ENCODE results near the gene GARNL3.
A peak's percentile ranks its signal among the peaks of the same experiment; 100 is the strongest.

GARNL3 gene

DNA sequence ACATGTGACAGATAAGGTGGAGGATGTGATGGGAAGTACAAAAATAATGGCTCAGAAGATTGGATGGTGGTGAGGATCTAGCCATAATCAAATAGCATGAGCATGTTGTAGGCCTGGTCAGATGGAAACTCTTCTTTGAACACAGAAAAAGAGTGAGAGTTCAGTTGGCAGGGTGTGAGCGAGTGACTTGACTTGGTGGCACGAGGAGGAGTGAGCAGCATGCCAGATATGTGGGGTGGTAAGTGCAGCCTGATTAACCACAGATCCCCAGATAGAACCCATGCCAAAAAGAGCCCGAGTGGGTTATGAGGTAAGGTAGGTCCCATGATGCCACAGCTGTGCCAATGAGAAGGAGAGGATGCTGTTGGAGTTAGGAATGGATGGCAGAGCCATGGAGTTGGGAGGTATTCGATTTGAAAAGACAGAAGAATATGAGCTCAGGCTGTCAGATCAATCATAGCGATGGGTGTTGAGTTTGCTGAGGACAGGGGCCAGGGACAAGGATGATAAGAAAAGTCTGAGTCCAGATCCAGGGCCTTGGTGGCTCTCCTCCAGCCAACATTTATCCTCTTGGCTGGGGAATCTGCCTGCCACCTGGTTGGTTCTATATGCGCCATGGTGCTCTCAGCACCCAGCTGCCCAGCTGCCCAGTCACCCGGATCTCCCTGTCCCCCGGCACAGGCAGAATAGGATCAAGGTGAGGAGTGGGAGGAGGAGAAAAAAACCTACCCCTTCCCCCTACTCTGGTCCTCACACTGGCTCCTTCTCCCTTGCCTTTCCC is 16.5 kb downstream of the GARNL3 start:
- POLR2A ChIA-PET: interaction anchor here (0.5 kb wide), 1 partner anchor 171 kb away, joined by 3 read pairs; the partner anchor contains the start of gene LRSAM1
- CTCF ChIA-PET: no interaction called here
- H3K4me3 ChIP-seq (ENCODE audit: low read depth, low read length): no peak overlapping the region
- DNase-seq (ENCODE audit: low read depth, low spot score): no peak
- TF ChIP-seq, protein P1, sequence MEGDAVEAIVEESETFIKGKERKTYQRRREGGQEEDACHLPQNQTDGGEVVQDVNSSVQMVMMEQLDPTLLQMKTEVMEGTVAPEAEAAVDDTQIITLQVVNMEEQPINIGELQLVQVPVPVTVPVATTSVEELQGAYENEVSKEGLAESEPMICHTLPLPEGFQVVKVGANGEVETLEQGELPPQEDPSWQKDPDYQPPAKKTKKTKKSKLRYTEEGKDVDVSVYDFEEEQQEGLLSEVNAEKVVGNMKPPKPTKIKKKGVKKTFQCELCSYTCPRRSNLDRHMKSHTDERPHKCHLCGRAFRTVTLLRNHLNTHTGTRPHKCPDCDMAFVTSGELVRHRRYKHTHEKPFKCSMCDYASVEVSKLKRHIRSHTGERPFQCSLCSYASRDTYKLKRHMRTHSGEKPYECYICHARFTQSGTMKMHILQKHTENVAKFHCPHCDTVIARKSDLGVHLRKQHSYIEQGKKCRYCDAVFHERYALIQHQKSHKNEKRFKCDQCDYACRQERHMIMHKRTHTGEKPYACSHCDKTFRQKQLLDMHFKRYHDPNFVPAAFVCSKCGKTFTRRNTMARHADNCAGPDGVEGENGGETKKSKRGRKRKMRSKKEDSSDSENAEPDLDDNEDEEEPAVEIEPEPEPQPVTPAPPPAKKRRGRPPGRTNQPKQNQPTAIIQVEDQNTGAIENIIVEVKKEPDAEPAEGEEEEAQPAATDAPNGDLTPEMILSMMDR (IDR thresholded peaks at IDR 0.05; ENCODE audit: insufficient read depth, low read length, missing control alignments): no peak

GRCh38 chr9:127281891-127282290 is 17.3 kb downstream of the GARNL3 start:
- no peak for DNase-seq (ENCODE audit: low read depth, low spot score)
- ChIA-PET CTCF (no interaction called here), POLR2A (interaction anchor here (0.5 kb wide), 1 partner anchor 170 kb away, joined by 3 read pairs; the partner anchor contains the start of gene LRSAM1)
- no peak overlapping the region for H3K4me3 ChIP-seq (ENCODE audit: low read depth, low read length)
- TF ChIP-seq, protein P1 (IDR thresholded peaks at IDR 0.05; ENCODE audit: insufficient read depth, low read length, missing control alignments): no peak

GRCh38 chr9:127282611-127283010 is 18.0 kb downstream of the GARNL3 start:
- TF ChIP-seq, protein P1 (IDR thresholded peaks at IDR 0.05; ENCODE audit: insufficient read depth, low read length, missing control alignments): no peak
- POLR2A ChIA-PET: no interaction called here
- H3K4me3 ChIP-seq (ENCODE audit: low read depth, low read length): no peak overlapping the region
- CTCF ChIA-PET: no interaction called here
- DNase-seq (ENCODE audit: low read depth, low spot score): no peak

DNA sequence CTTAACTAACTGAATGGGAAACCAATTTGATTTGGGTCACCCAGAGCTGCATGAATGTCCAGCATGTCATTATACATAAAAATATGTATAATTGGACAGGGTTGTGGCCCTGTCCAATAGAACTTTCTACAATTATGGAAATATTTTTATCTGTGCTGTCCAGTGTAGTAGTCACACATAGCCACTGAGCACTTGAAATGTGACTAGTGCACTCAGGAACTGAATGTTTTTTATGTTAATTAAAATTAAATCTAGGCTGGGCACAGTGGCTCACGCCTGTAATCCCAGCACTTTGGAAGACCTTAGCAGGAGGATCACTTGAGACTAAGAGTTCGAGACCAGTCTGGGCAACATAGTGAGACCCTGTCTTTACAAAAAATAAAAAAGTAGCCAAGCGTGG is 18.6 kb downstream of the GARNL3 start:
- no peak for DNase-seq (ENCODE audit: low read depth, low spot score)
- POLR2A ChIA-PET: no interaction called here
- no peak overlapping the region for H3K4me3 ChIP-seq (ENCODE audit: low read depth, low read length)
- TF ChIP-seq, protein P1 (IDR thresholded peaks at IDR 0.05; ENCODE audit: insufficient read depth, low read length, missing control alignments): no peak
- CTCF ChIA-PET: interaction anchor here (1.1 to 2.0 kb wide), 4 partner anchors 9 to 172 kb away, joined by 4 to 7 read pairs (median 4); no protein-coding TSS in a partner anchor

- no peak for DNase-seq (ENCODE audit: low read depth, low spot score)
- TF ChIP-seq, protein P1 (IDR thresholded peaks at IDR 0.05; ENCODE audit: insufficient read depth, low read length, missing control alignments): peak; percentile 54
- no peak overlapping the region for H3K4me3 ChIP-seq (ENCODE audit: low read depth, low read length)
- POLR2A ChIA-PET: no interaction called here
- CTCF ChIA-PET: interaction anchor here (0.7 to 2.0 kb wide), 10 partner anchors 10 to 172 kb away, joined by 3 to 7 read pairs (median 4); partner anchors contain the start of gene ZNF79
Observed at GRCh38 chr9:127283917-127284497, 19.4 kb downstream of the GARNL3 start.

GRCh38 chr9:127285965-127286364 is 21.4 kb downstream of the GARNL3 start:
- CTCF ChIA-PET: no interaction called here
- POLR2A ChIA-PET: no interaction called here
- no peak for DNase-seq (ENCODE audit: low read depth, low spot score)
- no peak overlapping the region for H3K4me3 ChIP-seq (ENCODE audit: low read depth, low read length)
- TF ChIP-seq, protein P1 (IDR thresholded peaks at IDR 0.05; ENCODE audit: insufficient read depth, low read length, missing control alignments): no peak
